Tibial nerve (tissue), 4 donors: Measurements from ENCODE around the gene NDUFV3. TPM values are rescaled to one million over a fixed set of nuclear protein-coding genes. Genes with fewer than 3 reads are reported as not detected.
"Not testable (repeated sequence)": the region's sequence is repeated elsewhere in the genome, so short reads cannot be mapped to it uniquely, and the experiment has no call there.

ENCODE experiments used
- DNase-seq, 2 donors: peaks; one replicate each; pipeline ENCODE4 v3.0.0-alpha.2; 2019; ENCODE audit warnings: low spot score in 2 of 2
- H3K27ac ChIP-seq, 4 donors: fragments of 200-600 bp; sonication (generic) in 3 of 4; one replicate each; pipeline ENCODE4 v1.5.1; 2017 to 2019; ENCODE audit warnings: mild to moderate bottlenecking in 1 of 4
- H3K27me3 ChIP-seq, 2 donors: fragments of 200-600 bp; sonication (generic) in 1 of 2; one replicate each; pipeline versions ENCODE4 v1.5.1 to v1.6.0; 2017 to 2019
- H3K36me3 ChIP-seq, 3 donors: fragments of 200-600 bp; sonication (generic); one replicate each; pipeline ENCODE4 v1.5.1; 2018 to 2019
- H3K4me1 ChIP-seq, 4 donors: fragments of 200-600 bp; sonication (generic) in 3 of 4; one replicate each; pipeline ENCODE4 v1.5.1; 2017 to 2019
- H3K4me3 ChIP-seq, 4 donors: fragments of 200-600 bp; sonication (generic) in 3 of 4; one replicate each; pipeline ENCODE4 v1.5.1; 2017 to 2019; ENCODE audit warnings: mild to moderate bottlenecking in 1 of 4, moderate library complexity in 1 of 4
- H3K9me3 ChIP-seq, 4 donors: fragments of 200-600 bp; sonication (generic) in 3 of 4; one replicate each; pipeline ENCODE4 v1.5.1; 2017 to 2019
- CTCF ChIP-seq, 5 experiments: fragments of 200-600 bp in 3 of 5; fragments of 450-650 bp in 2 of 5; sonication (generic) in 3 of 5; IDR thresholded peaks; one replicate each; pipeline ENCODE4 v1.5.1; 2016 to 2019; ENCODE audit warnings: antibody characterized with exemption in 5 of 5, mild to moderate bottlenecking in 3 of 5, moderate library complexity in 2 of 5
- EP300 ChIP-seq, 2 donors: sonication (generic); formaldehyde crosslinking; IDR thresholded peaks; one replicate each; pipeline ENCODE4 v1.6.1; 2017; ENCODE audit warnings: antibody characterized with exemption in 2 of 2, mild to moderate bottlenecking in 1 of 2
- POLR2A ChIP-seq, 2 donors: fragments of 450-650 bp; IDR thresholded peaks; one replicate each; pipeline ENCODE4 v1.6.1; 2017; ENCODE audit warnings: antibody characterized with exemption in 2 of 2, mild to moderate bottlenecking in 2 of 2, moderate library complexity in 2 of 2
- WGBS, 2 donors: methylation state at CpG; one replicate each; pipeline ENCODE4 v1.1.5; 2018; 5-methylcytosine and 5-hydroxymethylcytosine counted together
- total RNA-seq, 4 donors: library from RNA; depleted of rRNA; stranded (reverse); fragments of >200 nt; gene quantifications; one replicate each; pipeline ENCODE4 v1.1.0, GENCODE V29; 2016

NDUFV3 gene
- total RNA-seq, 4 donors from 2014 or later: 52.1 to 75.2 (median 61.4) TPM

- 97 to 98% methylated on average over 6 of the region's 6 CpGs for WGBS, 2 donors
- H3K27me3 ChIP-seq: no peaks in the 10 kb centered on the region
- TF ChIP-seq POLR2A (IDR thresholded peaks at IDR 0.05) (no peak), EP300 (IDR thresholded peaks at IDR 0.05) (no peak), CTCF (IDR thresholded peaks at IDR 0.05) (no peak)
- no peaks in the 10 kb centered on the region for H3K36me3 ChIP-seq
- no peak for DNase-seq
- H3K4me1 ChIP-seq: peaks cover 0 to 16% (median 6%) of the 10 kb centered on the region in 4 donors
- no peaks in the 10 kb centered on the region for H3K9me3 ChIP-seq
- H3K4me3 ChIP-seq: no peak overlapping the region
- H3K27ac ChIP-seq: no peak overlapping the region
These were observed 48.6 kb downstream of the NDUFV3 start for GRCh38 chr21:42941696-42942085.

- TF ChIP-seq EP300 (IDR thresholded peaks at IDR 0.05) (no peak), CTCF (IDR thresholded peaks at IDR 0.05) (no peak), POLR2A (IDR thresholded peaks at IDR 0.05) (no peak)
- 86 to 95% methylated on average over 6 of the region's 6 CpGs for WGBS, 2 donors
- no peak overlapping the region for H3K4me3 ChIP-seq
- no peaks in the 10 kb centered on the region for H3K36me3 ChIP-seq
- H3K4me1 ChIP-seq: peaks cover 0 to 16% (median 6%) of the 10 kb centered on the region in 4 donors
- no peak overlapping the region for H3K27ac ChIP-seq
- no peak for DNase-seq
- H3K9me3 ChIP-seq: no peaks in the 10 kb centered on the region
- H3K27me3 ChIP-seq: no peaks in the 10 kb centered on the region
These were observed 49.1 kb downstream of the NDUFV3 start for GRCh38 chr21:42942244-42942643.

- not testable (repeated sequence) for H3K36me3 ChIP-seq, H3K27me3 ChIP-seq, DNase-seq, H3K9me3 ChIP-seq, H3K4me1 ChIP-seq, H3K4me3 ChIP-seq, H3K27ac ChIP-seq
- 74 to 91% methylated on average over 13 of the region's 13 CpGs for WGBS, 2 donors
These were observed 56.1 kb downstream of the NDUFV3 start for GRCh38 chr21:42949094-42949755.

GRCh38 chr21:42951193-42951592 lies 58.1 kb downstream of the NDUFV3 start:
- not testable (repeated sequence) for H3K4me3 ChIP-seq, H3K27me3 ChIP-seq, DNase-seq, H3K27ac ChIP-seq, H3K9me3 ChIP-seq, H3K36me3 ChIP-seq, H3K4me1 ChIP-seq
- 94 to 97% methylated on average over 9 of the region's 9 CpGs for WGBS, 2 donors

GRCh38 chr21:42956824-42957630 lies 63.9 kb downstream of the NDUFV3 start:
- WGBS, 2 donors: 74 to 75% methylated on average over 13 of the region's 13 CpGs

GRCh38 chr21:42958122-42958521 lies 65.0 kb downstream of the NDUFV3 start:
- WGBS, 2 donors: 83 to 87% methylated on average over 6 of the region's 6 CpGs

More at GRCh38 chr21:42956824-42957630, 63.9 kb downstream of the NDUFV3 start:
- TF ChIP-seq CTCF (IDR thresholded peaks at IDR 0.05) (no peak), EP300 (IDR thresholded peaks at IDR 0.05) (no peak), POLR2A (IDR thresholded peaks at IDR 0.05) (no peak)
- no peak overlapping the region for H3K4me3 ChIP-seq
- H3K27ac ChIP-seq: no peak overlapping the region
- H3K9me3 ChIP-seq: no peaks in the 10 kb centered on the region
- H3K36me3 ChIP-seq: no peaks in the 10 kb centered on the region
- no peaks in the 10 kb centered on the region for H3K27me3 ChIP-seq
- no peaks in the 10 kb centered on the region for H3K4me1 ChIP-seq
- DNase-seq: no peak

More at GRCh38 chr21:42958122-42958521, 65.0 kb downstream of the NDUFV3 start:
- not testable (repeated sequence) for H3K27ac ChIP-seq, H3K4me3 ChIP-seq, H3K36me3 ChIP-seq, H3K9me3 ChIP-seq, DNase-seq, H3K27me3 ChIP-seq, H3K4me1 ChIP-seq
